BLaER1 treated with 17β-estradiol and CSF1 and Interleukin-3, amounts not matched to agents 10 nM and 100 nM (cell line): ENCODE measurements around the gene LMLN.
"Not testable (repeated sequence)": the region's sequence is repeated elsewhere in the genome, so short reads cannot be mapped to it uniquely, and the experiment has no call there.

ENCODE experiments used
- H3K27ac ChIP-seq, 11 experiments: shearing (Covaris generic); formaldehyde crosslinking; 2 replicates each; pipeline ENCODE4 v1.8.1; 2022
- H3K27me3 ChIP-seq, 11 experiments: shearing (Covaris generic); formaldehyde crosslinking; 2 replicates each; pipeline ENCODE4 v1.8.1; 2022
- H3K36me3 ChIP-seq, 11 experiments: shearing (Covaris generic); formaldehyde crosslinking; 2 replicates each; pipeline ENCODE4 v1.8.1; 2022
- H3K4me1 ChIP-seq, 10 experiments: shearing (Covaris generic); formaldehyde crosslinking; 2 replicates each; pipeline ENCODE4 v1.8.1; 2022
- H3K4me2 ChIP-seq, 11 experiments: shearing (Covaris generic); formaldehyde crosslinking; 2 replicates each; pipeline ENCODE4 v1.8.1; 2022
- H3K4me3 ChIP-seq, 10 experiments: shearing (Covaris generic); formaldehyde crosslinking; 2 replicates each; pipeline ENCODE4 v1.8.1; 2022
- H3K9ac ChIP-seq, 11 experiments: shearing (Covaris generic); formaldehyde crosslinking; 2 replicates each; pipeline ENCODE4 v1.8.1; 2022
- H3K9me3 ChIP-seq, 11 experiments: shearing (Covaris generic); formaldehyde crosslinking; replicated peaks in 1 of 11; 2 replicates each; pipeline ENCODE4 v1.8.1; 2022
- H4K20me1 ChIP-seq, 11 experiments: shearing (Covaris generic); formaldehyde crosslinking; 2 replicates each; pipeline ENCODE4 v1.8.1; 2022
- Cebpa-rat ChIP-seq, 11 experiments: shearing (Covaris generic); IDR thresholded peaks; 2 replicates each; pipeline ENCODE4 v1.8.1; 2022

The LMLN gene

GRCh38 chr3:197959891-197960693, at the start of gene LMLN:
Gene LMLN (plus strand): TSS chr3:197960217. CDS start chr3:197960246, 29 bp downstream.
- Histone ChIP-seq H4K20me1 (peaks cover 15 to 29% (median 23%) of the 10 kb centered on the region in 11 experiments; a peak in 21 of 22 replicates), H3K36me3 (peaks cover 19 to 27% (median 24%) of the 10 kb centered on the region in 11 experiments), H3K4me2 (peak within 1 kb of the TSS; percentile 86 to 96 (median 92)), H3K9me3 (peaks cover 0 to 4% (median 0%) of the 10 kb centered on the region in 11 experiments; a peak in 1 of 22 replicates), H3K27ac (peak within 1 kb of the TSS; percentile 28 to 71 (median 60)), H3K4me3 (peak within 1 kb of the TSS; percentile 66 to 92 (median 77)), H3K4me1 (peaks cover 22 to 63% (median 50%) of the 10 kb centered on the region in 10 experiments), H3K9ac (peak within 1 kb of the TSS; percentile 65 to 83 (median 78)), H3K27me3 (no peaks in the 10 kb centered on the region)
- no peak for TF ChIP-seq Cebpa-rat (IDR thresholded peaks at IDR 0.05)

DNA sequence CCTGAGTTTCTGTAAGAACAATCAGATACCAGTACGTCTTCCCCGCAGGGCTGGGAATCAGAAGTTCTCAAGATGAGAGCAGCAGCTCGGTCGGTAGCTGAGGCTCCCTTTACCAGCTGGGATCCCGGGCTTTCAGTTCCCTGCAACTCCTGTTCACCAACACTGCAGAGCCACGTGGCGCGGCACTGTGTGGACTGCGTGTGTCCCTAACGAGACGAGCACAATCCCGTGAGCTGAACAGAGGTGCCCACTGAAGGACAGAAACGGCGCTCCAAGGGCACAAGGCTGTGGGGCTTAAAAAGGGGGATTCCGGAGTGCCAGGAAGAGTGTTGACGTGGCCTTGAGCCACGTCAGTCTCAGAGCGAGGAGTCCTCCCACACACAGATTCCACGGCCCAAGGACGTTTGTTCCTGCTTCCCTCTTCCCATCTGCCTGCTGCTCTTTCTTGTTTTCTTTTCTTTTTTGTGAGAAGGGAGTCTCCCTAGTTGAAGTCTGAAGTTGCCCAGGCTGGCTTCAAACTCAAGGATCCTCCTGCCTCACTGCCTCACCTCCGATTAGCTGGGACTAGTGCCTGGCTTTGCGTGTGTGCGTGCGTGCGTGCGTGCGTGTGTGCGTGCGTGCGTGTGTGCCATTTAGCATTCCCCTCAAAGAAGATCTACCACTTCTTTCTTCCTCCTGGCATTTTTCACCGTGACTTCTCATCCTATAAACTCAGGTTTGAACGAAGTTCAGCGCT, 47.1 kb upstream of the LMLN start:
- H3K4me3 ChIP-seq, result no peak overlapping the region
- H3K4me1 ChIP-seq, result peaks cover 0 to 8% (median 0%) of the 10 kb centered on the region in 10 experiments; a peak in 2 of 20 replicates
- H3K4me2 ChIP-seq, result no peak overlapping the region
- no peaks in the 10 kb centered on the region for H3K9me3 ChIP-seq
- H3K27ac ChIP-seq, result no peak overlapping the region
- H3K27me3 ChIP-seq, result no peaks in the 10 kb centered on the region
- no peak overlapping the region for H3K9ac ChIP-seq
- H4K20me1 ChIP-seq, result no peaks in the 10 kb centered on the region; a peak in 1 of 22 replicates
- no peaks in the 10 kb centered on the region for H3K36me3 ChIP-seq
- TF ChIP-seq Cebpa-rat (IDR thresholded peaks at IDR 0.05), result no peak

- no peak for TF ChIP-seq Cebpa-rat (IDR thresholded peaks at IDR 0.05)
- Histone ChIP-seq H3K27ac (no peak overlapping the region), H3K9ac (no peak overlapping the region), H3K36me3 (no peaks in the 10 kb centered on the region), H3K4me1 (peaks cover 0 to 8% (median 0%) of the 10 kb centered on the region in 10 experiments; a peak in 2 of 20 replicates), H3K4me3 (no peak overlapping the region), H3K4me2 (0 out of 22 replicates have a peak overlapping the region, but pooled peaks of 1 of the 11 experiments have one; percentile 10), H4K20me1 (no peaks in the 10 kb centered on the region; a peak in 1 of 22 replicates), H3K9me3 (no peaks in the 10 kb centered on the region), H3K27me3 (no peaks in the 10 kb centered on the region)
These were observed 46.2 kb upstream of the LMLN start for GRCh38 chr3:197913641-197914380.

- H3K9me3 ChIP-seq, result peaks cover 8 to 18% (median 15%) of the 10 kb centered on the region in 11 experiments; a peak in 16 of 22 replicates
- H3K4me1 ChIP-seq, H4K20me1 ChIP-seq, H3K27ac ChIP-seq, H3K9ac ChIP-seq, H3K27me3 ChIP-seq, H3K4me3 ChIP-seq, H3K4me2 ChIP-seq, H3K36me3 ChIP-seq: not testable (repeated sequence)
These were observed 38.4 kb upstream of the LMLN start for GRCh38 chr3:197921429-197922275.

DNA sequence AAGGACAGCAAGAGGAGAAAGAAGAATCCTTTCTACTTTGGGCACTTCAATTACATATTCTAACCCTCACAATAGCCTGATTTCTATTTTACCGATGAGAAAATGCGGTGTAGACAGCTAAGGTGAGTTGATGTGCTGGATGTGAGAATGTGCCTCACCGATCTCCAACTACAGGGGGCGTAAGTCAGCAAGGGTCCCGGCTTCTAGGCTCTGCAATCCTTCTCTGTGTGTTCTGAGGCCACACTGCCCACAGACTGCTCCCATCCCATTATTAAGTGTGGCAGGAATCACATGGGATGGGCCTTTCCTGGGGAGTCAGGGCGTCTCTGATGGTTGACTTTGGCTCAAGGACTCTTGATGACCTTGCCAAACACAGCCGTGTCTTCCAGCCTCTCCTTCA, 33.6 kb upstream of the LMLN start:
- Histone ChIP-seq H3K27ac (no peak overlapping the region), H3K36me3 (peaks cover 0 to 17% (median 0%) of the 10 kb centered on the region in 11 experiments; a peak in 5 of 22 replicates), H3K9ac (no peak overlapping the region), H3K9me3 (peaks cover 4 to 11% (median 10%) of the 10 kb centered on the region in 11 experiments; a peak in 14 of 22 replicates), H4K20me1 (no peaks in the 10 kb centered on the region), H3K27me3 (no peaks in the 10 kb centered on the region), H3K4me1 (no peaks in the 10 kb centered on the region), H3K4me3 (no peak overlapping the region), H3K4me2 (no peak overlapping the region)
- no peak for TF ChIP-seq Cebpa-rat (IDR thresholded peaks at IDR 0.05)

DNA sequence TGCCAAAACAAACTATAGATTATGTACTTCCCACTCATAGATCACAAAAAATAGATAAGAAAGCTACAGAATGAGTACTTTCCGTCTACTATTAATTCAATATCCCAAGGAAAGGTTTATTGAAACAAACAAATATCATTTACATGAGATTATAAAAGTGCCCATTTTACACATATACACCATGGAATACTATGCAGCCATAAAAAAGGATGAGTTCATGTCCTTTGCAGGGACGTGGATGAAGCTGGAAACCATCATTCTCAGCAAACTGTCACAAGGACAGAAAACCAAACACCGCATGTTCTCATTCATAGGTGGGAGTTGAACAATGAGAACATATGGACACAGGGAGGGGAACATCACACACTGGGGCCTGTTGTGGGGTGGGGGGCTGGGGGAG, 32.4 kb upstream of the LMLN start:
- H3K9me3 ChIP-seq, H3K9ac ChIP-seq, H3K36me3 ChIP-seq, H3K27ac ChIP-seq, H3K4me2 ChIP-seq, H4K20me1 ChIP-seq, H3K4me3 ChIP-seq, H3K4me1 ChIP-seq, H3K27me3 ChIP-seq: not testable (repeated sequence)

DNA sequence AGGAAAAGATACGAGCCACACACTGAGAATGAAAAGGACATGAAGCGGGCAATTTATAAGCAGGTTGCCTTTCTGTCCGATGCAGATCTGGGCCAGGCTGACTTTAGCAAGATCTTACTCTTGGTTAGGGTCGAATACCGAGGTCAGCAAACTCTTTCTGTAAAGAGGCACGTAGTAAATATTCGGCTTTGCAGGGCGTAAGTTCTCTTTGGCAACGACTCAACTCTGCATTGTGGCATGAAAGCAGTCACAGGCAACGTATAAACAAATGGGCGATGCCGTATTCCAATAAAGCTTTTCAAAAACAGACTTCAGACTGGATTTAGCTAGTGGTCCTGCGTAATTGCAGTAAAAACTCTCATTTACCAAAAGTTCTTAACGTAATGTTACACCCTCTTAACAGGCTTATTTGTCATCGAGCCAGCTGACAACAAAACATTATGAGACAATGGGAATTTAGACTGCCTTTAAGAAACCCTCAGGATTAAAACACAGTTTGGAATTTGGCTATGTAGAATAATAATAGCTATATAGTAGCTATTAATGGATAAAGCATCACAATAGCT, 23.1 kb upstream of the LMLN start:
- Histone ChIP-seq H3K9ac (no peak overlapping the region), H3K4me3 (no peak overlapping the region), H4K20me1 (no peaks in the 10 kb centered on the region), H3K9me3 (no peaks in the 10 kb centered on the region), H3K4me1 (no peaks in the 10 kb centered on the region), H3K27ac (no peak overlapping the region), H3K27me3 (no peaks in the 10 kb centered on the region), H3K4me2 (no peak overlapping the region), H3K36me3 (peaks cover 0 to 2% (median 0%) of the 10 kb centered on the region in 11 experiments; a peak in 1 of 22 replicates)
- TF ChIP-seq Cebpa-rat (IDR thresholded peaks at IDR 0.05), result no peak

GRCh38 chr3:197940745-197941384, 19.2 kb upstream of the LMLN start:
- H3K9ac ChIP-seq, result no peak overlapping the region
- H3K27me3 ChIP-seq, result no peaks in the 10 kb centered on the region
- no peaks in the 10 kb centered on the region for H3K4me1 ChIP-seq
- H3K36me3 ChIP-seq, result no peaks in the 10 kb centered on the region
- no peak overlapping the region for H3K27ac ChIP-seq
- no peak overlapping the region for H3K4me2 ChIP-seq
- H3K4me3 ChIP-seq, result no peak overlapping the region
- H3K9me3 ChIP-seq, result no peaks in the 10 kb centered on the region
- no peaks in the 10 kb centered on the region for H4K20me1 ChIP-seq
- TF ChIP-seq Cebpa-rat (IDR thresholded peaks at IDR 0.05), result no peak
